Gastroesophageal sphincter (tissue), 4 donors: ENCODE measurements around the gene PSAP. TPM values are rescaled to one million over a fixed set of nuclear protein-coding genes. Genes with fewer than 3 reads are reported as not detected.

Source experiments
- ATAC-seq: fragments of 150-250 bp; one replicate; pipeline ENCODE4 v1.9.1; 2016; ENCODE audit warnings: mild to moderate bottlenecking, moderate library complexity
- H3K27ac ChIP-seq, 4 donors: fragments of 200-600 bp; sonication (generic) in 3 of 4; 1 replicate in 3 of 4; 2 replicates in 1 of 4; pipeline ENCODE4 v1.5.1; 2016 to 2019
- H3K27me3 ChIP-seq: fragments of 200-600 bp; sonication (generic); one replicate; pipeline ENCODE4 v1.5.1; 2019
- H3K36me3 ChIP-seq, 2 donors: fragments of 200-600 bp; sonication (generic); one replicate each; pipeline ENCODE4 v1.5.1; 2019; ENCODE audit warnings: control low read depth in 1 of 2
- H3K4me1 ChIP-seq, 3 donors: fragments of 200-600 bp; sonication (generic); 1 replicate in 2 of 3; 2 replicates in 1 of 3; pipeline ENCODE4 v1.5.1; 2016 to 2019; ENCODE audit warnings: control low read depth in 2 of 3
- H3K4me3 ChIP-seq, 2 donors: fragments of 200-600 bp; sonication (generic); one replicate each; pipeline ENCODE4 v1.5.1; 2019; ENCODE audit warnings: mild to moderate bottlenecking in 1 of 2, moderate library complexity in 1 of 2
- H3K9me3 ChIP-seq, 3 donors: fragments of 200-600 bp; sonication (generic); one replicate each; pipeline ENCODE4 v1.5.1; 2017 to 2019; ENCODE audit warnings: control low read depth in 2 of 3
- CTCF ChIP-seq, 4 experiments: fragments of 200-600 bp in 2 of 4; fragments of 450-650 bp in 2 of 4; sonication (generic) in 1 of 4; IDR thresholded peaks; one replicate each; pipeline ENCODE4 v1.5.1; 2017 to 2019; ENCODE audit warnings: antibody characterized with exemption in 4 of 4, mild to moderate bottlenecking in 2 of 4, moderate library complexity in 2 of 4
- EP300 ChIP-seq: sonication (generic); formaldehyde crosslinking; IDR thresholded peaks from one replicate; pipeline ENCODE4 v1.6.1; 2017; ENCODE audit warnings: antibody characterized with exemption, mild to moderate bottlenecking
- POLR2A ChIP-seq, 2 donors: fragments of 450-650 bp; IDR thresholded peaks; one replicate each; pipeline ENCODE4 v1.6.1; 2017; ENCODE audit warnings: antibody characterized with exemption in 2 of 2, mild to moderate bottlenecking in 2 of 2, moderate library complexity in 1 of 2
- POLR2AphosphoS5 ChIP-seq: sonication (generic); formaldehyde crosslinking; IDR thresholded peaks from one replicate; pipeline ENCODE4 v1.6.1; 2017; ENCODE audit warnings: antibody characterized with exemption
- WGBS, 2 donors: methylation state at CpG; one replicate each; pipeline ENCODE4 v1.1.5; 2018; ENCODE audit warnings: low coverage in 1 of 2; 5-methylcytosine and 5-hydroxymethylcytosine counted together
- total RNA-seq, 4 donors: library from RNA; depleted of rRNA; stranded (reverse); fragments of >200 nt; gene quantifications; one replicate each; pipeline ENCODE4 v1.1.0, GENCODE V29; 2016

The PSAP gene
- total RNA-seq, 4 donors from 2014 or later: 604 to 881 (median 718) TPM

GRCh38 chr10:71829171-71829570 lies 21.9 kb downstream of the PSAP start:
- Histone ChIP-seq H3K4me1 (peaks cover 0 to 36% (median 0%) of the 10 kb centered on the region in 3 donors), H3K36me3 (peaks cover 0 to 97% of the 10 kb centered on the region in 2 donors), H3K27ac (no peak overlapping the region), H3K27me3 (no peaks in the 10 kb centered on the region), H3K4me3 (no peak overlapping the region), H3K9me3 (no peaks in the 10 kb centered on the region)
- TF ChIP-seq CTCF (IDR thresholded peaks at IDR 0.05): no peak
- TF ChIP-seq POLR2AphosphoS5: no peak
- TF ChIP-seq EP300: no peak
- no peak for TF ChIP-seq POLR2A (IDR thresholded peaks at IDR 0.05)
- ATAC-seq: peak; percentile 57
- 57 to 81% methylated on average over 3 to 4 of the region's 5 CpGs for WGBS, 2 donors

- Histone ChIP-seq H3K4me1 (peaks cover 0 to 34% (median 0%) of the 10 kb centered on the region in 3 donors), H3K36me3 (peaks cover 0 to 97% of the 10 kb centered on the region in 2 donors), H3K27me3 (no peaks in the 10 kb centered on the region), H3K27ac (no peak overlapping the region), H3K9me3 (no peaks in the 10 kb centered on the region), H3K4me3 (no peak overlapping the region)
- no peak for ATAC-seq
- 83 to 87% methylated on average over 2 to 6 of the region's 7 CpGs for WGBS, 2 donors
- TF ChIP-seq POLR2AphosphoS5: no peak
These were observed 22.3 kb downstream of the PSAP start for GRCh38 chr10:71828702-71829101.

GRCh38 chr10:71827852-71828251 lies 23.2 kb downstream of the PSAP start:
- WGBS, 2 donors: 100% methylated on average over 2 of the region's 6 CpGs; no CpG with 5 or more reads in 1 of the 2 donors
- no peak overlapping the region for H3K4me3 ChIP-seq
- ATAC-seq: no peak
- H3K4me1 ChIP-seq: peaks cover 0 to 25% (median 0%) of the 10 kb centered on the region in 3 donors
- no peak for TF ChIP-seq POLR2AphosphoS5
- no peak for TF ChIP-seq POLR2A (IDR thresholded peaks at IDR 0.05)
- no peak for TF ChIP-seq EP300
- no peak for TF ChIP-seq CTCF (IDR thresholded peaks at IDR 0.05)
- no peak overlapping the region for H3K27ac ChIP-seq
- H3K9me3 ChIP-seq: no peaks in the 10 kb centered on the region
- no peaks in the 10 kb centered on the region for H3K27me3 ChIP-seq
- H3K36me3 ChIP-seq: peaks cover 0 to 99% of the 10 kb centered on the region in 2 donors

- Histone ChIP-seq H3K27me3 (no peaks in the 10 kb centered on the region), H3K9me3 (no peaks in the 10 kb centered on the region), H3K4me3 (no peak overlapping the region), H3K36me3 (peaks cover 0 to 100% of the 10 kb centered on the region in 2 donors), H3K4me1 (no peaks in the 10 kb centered on the region), H3K27ac (no peak overlapping the region)
- TF ChIP-seq EP300: no peak
- no peak for TF ChIP-seq POLR2A (IDR thresholded peaks at IDR 0.05)
- no peak for TF ChIP-seq CTCF (IDR thresholded peaks at IDR 0.05)
- no peak for TF ChIP-seq POLR2AphosphoS5
- WGBS, 2 donors: 46 to 73% methylated on average over 3 to 5 of the region's 11 CpGs
- ATAC-seq: no peak
These were observed 25.8 kb downstream of the PSAP start for GRCh38 chr10:71825217-71825616.

- TF ChIP-seq POLR2A (IDR thresholded peaks at IDR 0.05) (no peak), POLR2AphosphoS5 (no peak), EP300 (no peak), CTCF (IDR thresholded peaks at IDR 0.05) (no peak)
- peaks cover 0 to 100% of the 10 kb centered on the region in 2 donors for H3K36me3 ChIP-seq
- no peaks in the 10 kb centered on the region for H3K9me3 ChIP-seq
- ATAC-seq: no peak
- H3K4me1 ChIP-seq: no peaks in the 10 kb centered on the region
- H3K27ac ChIP-seq: no peak overlapping the region
- H3K27me3 ChIP-seq: no peaks in the 10 kb centered on the region
- 86 to 88% methylated on average over 3 of the region's 3 CpGs for WGBS, 2 donors
- no peak overlapping the region for H3K4me3 ChIP-seq
These were observed 26.7 kb downstream of the PSAP start for GRCh38 chr10:71824333-71824732.
